Fibroblast of the aortic adventitia (primary cell): ENCODE measurements around the gene C17orf67. TPM values are rescaled to one million over a fixed set of nuclear protein-coding genes. Genes with fewer than 3 reads are reported as not detected.

ENCODE experiments used
- DNase-seq: peaks from one replicate; pipeline ENCODE4 v3.0.0-alpha.2; 2010; ENCODE audit warnings: low read depth
- H3K4me3 ChIP-seq: 2 replicates; pipeline ENCODE4 v1.5.1; 2011; ENCODE audit warnings: low read depth, mild to moderate bottlenecking, control low read depth, low read length, moderate library complexity
- total RNA-seq: library from RNA; depleted of rRNA; stranded (reverse); fragments of >200 nt; gene quantifications from 2 replicates; pipeline ENCODE4 v1.2.3, GENCODE V29; 2012; ENCODE audit warnings: low replicate concordance
- TF ChIP-seq, protein P1 (sequence below): IDR thresholded peaks from 2 replicates; pipeline ENCODE4 v1.5.1; 2011; ENCODE audit warnings: mild to moderate bottlenecking, low read length, control low read depth, inconsistent platforms; ENCODE audit not compliant: insufficient read depth

The C17orf67 gene
- total RNA-seq, 1 donor, result 0.99 TPM

DNA sequence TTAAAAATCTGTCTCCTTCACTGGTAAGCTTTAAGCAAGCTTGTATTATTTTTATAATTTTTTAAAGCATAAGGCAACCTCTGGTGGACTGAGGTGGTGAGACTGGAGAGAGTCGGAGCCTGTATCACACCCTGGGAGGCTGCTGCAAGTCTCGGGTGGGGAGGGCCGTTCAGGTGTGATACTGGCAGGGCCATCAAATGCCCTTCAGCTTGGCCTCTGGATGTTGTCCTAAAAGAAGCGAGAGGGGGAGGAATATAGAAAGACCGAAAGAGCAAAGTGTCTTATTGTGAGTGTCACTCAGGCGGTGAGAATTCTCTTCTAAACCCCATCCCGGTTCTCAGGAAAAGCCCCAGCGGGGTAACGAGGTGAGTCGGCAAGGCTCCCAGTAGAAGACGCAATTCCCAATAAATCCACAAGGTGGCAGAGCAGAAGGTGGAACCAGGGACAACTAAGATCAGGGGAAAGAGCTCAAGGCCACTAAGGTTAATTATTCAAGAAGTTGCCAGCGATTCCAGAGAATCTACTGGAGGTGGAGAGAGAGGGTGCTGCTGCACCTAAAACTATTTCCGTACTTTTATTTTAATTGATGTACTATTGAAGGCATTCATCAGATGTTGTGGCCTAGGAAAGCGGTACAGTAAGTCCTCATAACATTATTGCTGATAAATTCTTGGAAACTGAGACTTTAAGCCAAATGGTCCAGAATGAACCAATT, 14.1 kb downstream of the C17orf67 start:
- DNase-seq, result peak; percentile 80
- H3K4me3 ChIP-seq, result no peak overlapping the region
- TF ChIP-seq, protein P1, sequence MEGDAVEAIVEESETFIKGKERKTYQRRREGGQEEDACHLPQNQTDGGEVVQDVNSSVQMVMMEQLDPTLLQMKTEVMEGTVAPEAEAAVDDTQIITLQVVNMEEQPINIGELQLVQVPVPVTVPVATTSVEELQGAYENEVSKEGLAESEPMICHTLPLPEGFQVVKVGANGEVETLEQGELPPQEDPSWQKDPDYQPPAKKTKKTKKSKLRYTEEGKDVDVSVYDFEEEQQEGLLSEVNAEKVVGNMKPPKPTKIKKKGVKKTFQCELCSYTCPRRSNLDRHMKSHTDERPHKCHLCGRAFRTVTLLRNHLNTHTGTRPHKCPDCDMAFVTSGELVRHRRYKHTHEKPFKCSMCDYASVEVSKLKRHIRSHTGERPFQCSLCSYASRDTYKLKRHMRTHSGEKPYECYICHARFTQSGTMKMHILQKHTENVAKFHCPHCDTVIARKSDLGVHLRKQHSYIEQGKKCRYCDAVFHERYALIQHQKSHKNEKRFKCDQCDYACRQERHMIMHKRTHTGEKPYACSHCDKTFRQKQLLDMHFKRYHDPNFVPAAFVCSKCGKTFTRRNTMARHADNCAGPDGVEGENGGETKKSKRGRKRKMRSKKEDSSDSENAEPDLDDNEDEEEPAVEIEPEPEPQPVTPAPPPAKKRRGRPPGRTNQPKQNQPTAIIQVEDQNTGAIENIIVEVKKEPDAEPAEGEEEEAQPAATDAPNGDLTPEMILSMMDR, result peak; percentile 84

DNA sequence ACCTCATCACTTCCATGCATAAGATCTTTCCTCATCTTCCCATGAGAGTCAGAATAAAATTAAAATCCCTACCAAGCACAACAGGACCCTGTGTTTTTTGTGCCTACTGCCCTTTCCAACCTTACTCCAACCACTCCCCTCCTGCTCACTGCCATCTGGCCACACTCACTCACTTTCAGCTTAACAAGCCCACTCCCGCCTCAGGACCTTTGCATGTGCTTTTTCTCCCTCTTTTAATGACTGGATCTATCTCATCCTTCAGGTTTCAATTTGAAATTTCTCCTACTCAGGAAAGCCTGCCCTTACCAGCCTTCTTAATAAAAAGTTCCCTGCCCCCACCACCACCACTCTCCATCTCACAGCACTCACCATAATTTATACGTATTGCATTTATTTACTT, 14.7 kb downstream of the C17orf67 start:
- TF ChIP-seq, protein P1, result no peak
- H3K4me3 ChIP-seq, result no peak overlapping the region
- no peak for DNase-seq

DNA sequence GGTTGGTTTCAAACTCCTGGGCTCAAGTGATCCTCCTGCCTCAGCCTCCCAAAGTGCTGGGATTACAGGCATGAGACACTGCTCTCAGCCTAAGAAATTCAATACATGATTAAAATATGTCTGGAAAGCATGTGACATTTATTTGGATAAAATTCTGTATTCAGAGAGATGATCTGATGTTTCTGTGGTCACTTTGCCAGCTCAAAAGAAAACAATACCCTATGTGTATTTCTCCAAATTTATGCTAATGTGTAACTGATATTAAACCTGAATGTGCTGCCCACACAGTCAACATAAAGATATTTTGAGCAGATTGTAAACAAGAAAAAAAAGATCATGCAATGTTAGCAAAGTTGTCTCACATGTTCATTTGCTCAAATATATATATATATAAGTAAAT, 16.7 kb downstream of the C17orf67 start:
- TF ChIP-seq, protein P1, result no peak
- H3K4me3 ChIP-seq, result no peak overlapping the region
- no peak for DNase-seq

DNA sequence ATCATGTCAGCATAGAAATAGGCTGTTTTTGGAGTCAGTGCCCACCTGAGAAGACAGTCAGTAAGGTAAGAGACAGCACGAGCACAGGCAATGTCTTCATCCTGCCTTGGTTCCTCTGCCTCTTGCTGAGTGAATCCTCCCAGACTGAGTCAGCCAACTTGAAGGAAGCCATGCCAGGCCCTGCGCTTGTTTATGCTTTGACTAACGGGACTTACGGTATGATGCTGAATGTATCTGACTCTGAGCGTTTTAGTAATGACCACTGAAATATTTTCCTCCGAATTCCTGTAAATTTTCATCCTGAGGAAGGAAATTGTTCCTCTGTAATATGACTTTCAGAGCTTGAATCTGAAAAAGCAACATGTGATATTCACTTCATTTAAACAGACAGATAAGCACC, 18.0 kb downstream of the C17orf67 start:
- DNase-seq, result peak; percentile 36
- H3K4me3 ChIP-seq, result no peak overlapping the region

DNA sequence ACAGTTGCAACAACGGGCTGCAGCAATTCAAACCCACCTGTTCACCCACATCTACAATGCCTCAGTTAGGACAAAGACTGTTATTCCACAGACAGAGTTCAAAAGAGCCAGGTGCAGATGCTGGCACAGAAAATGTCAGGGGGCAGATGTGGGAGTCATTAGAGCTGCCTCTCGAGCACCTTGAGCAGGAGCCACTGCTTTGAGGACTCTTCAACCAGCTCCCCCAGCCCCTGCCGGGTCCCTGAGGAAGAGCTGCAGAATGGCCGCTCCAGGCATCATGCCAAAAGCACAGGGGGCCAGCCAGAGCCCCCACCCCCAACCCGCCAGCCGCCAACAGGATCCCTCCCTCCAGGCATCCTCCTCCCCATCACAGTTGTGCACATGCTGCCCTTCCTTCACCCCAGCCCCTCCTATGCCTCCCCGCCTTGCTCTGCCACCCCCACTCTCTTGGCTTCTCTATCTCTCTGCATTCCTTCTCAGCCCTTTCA, 20.8 kb downstream of the C17orf67 start:
- no peak for DNase-seq
- no peak overlapping the region for H3K4me3 ChIP-seq
- TF ChIP-seq, protein P1, result no peak

More for the DNA sequence above, 18.0 kb downstream of the C17orf67 start:
- TF ChIP-seq, protein P1, result no peak

DNA sequence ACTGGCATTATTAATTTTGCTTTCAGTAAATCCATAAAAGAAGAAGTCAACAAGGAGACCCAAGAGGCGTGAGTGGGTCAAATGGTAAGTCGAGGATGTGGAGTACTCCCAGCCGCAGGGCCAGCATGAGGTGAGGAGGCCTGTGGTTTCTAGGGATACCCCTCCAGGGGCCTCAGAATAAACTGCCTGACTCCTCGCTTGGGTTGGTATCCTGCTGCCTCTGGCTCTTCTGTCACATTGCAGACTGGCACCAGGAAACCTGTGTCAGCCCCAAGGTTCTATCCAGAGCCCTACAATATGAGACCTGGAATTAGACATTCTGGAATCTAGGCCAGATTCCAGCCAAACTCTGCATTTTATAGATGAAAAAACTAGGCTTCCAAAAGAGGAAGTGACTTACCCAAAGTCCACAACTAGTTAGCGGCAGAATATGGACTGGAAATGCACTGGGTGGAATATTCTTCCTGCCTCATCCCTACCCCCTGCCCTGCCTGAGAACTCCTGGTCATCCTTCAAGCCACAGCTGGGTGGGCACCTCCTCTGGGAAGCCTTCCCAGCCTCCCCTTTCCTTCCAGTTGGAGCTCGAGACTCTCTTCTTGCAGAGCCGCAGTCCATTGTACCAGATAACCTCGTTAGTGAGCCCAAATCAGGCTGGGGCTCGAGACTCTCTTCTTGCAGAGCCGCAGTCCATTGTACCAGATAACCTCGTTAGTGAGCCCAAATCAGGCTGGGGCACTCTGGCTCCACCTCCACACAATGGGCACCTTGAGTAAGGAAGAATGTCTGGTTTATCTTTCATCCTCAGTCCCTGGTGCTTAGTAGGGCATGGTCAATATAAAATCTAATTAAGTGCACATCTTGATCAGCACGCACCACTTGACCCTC, 22.6 kb downstream of the C17orf67 start:
- no peak for DNase-seq
- no peak overlapping the region for H3K4me3 ChIP-seq
- TF ChIP-seq, protein P1, result no peak
